GM06990 (cell line): ENCODE results near the gene CEP85.

Experiments used
- DNase-seq: peaks from one replicate; pipeline ENCODE4 v3.0.0-alpha.2; 2011; ENCODE audit not compliant: insufficient read length; ENCODE audit errors: extremely low read depth
- H3K27me3 ChIP-seq: replicated peaks from 2 replicates; pipeline ENCODE4 v1.6.0; 2011; ENCODE audit warnings: low read length; ENCODE audit not compliant: control insufficient read depth, insufficient read depth
- H3K36me3 ChIP-seq: 2 replicates; pipeline ENCODE4 v1.5.1; 2011; ENCODE audit warnings: low read length; ENCODE audit not compliant: control insufficient read depth, insufficient read depth
- H3K4me3 ChIP-seq: replicated peaks from 2 replicates; pipeline ENCODE4 v1.5.1; 2011; ENCODE audit warnings: low read depth, mild to moderate bottlenecking, control low read depth, low read length
- CTCF ChIP-seq: IDR thresholded peaks from 2 replicates; pipeline ENCODE4 v1.5.1; 2011; ENCODE audit warnings: low read length, control low read depth, mild to moderate bottlenecking, inconsistent platforms; ENCODE audit not compliant: insufficient read depth, poor library complexity, severe bottlenecking

CEP85 gene

GRCh38 chr1:26239936-26240335 is 5.9 kb downstream of the CEP85 start:
- Histone ChIP-seq H3K27me3 (no peaks in the 10 kb centered on the region), H3K4me3 (no peak overlapping the region), H3K36me3 (peaks cover 4% of the 10 kb centered on the region)
- no peak for DNase-seq
- TF ChIP-seq CTCF, result no peak

GRCh38 chr1:26252718-26253117 is 18.7 kb downstream of the CEP85 start:
- Histone ChIP-seq H3K36me3 (peaks cover 10% of the 10 kb centered on the region), H3K4me3 (no peak overlapping the region), H3K27me3 (no peaks in the 10 kb centered on the region)
- TF ChIP-seq CTCF, result no peak
- no peak for DNase-seq

- Histone ChIP-seq H3K4me3 (no peak overlapping the region), H3K27me3 (no peaks in the 10 kb centered on the region), H3K36me3 (peaks cover 11% of the 10 kb centered on the region)
- no peak for DNase-seq
- no peak for TF ChIP-seq CTCF
Measured at GRCh38 chr1:26254404-26254803, 20.4 kb downstream of the CEP85 start.

GRCh38 chr1:26257222-26257621 is 23.2 kb downstream of the CEP85 start:
- no peak overlapping the region for H3K4me3 ChIP-seq
- peaks cover 13% of the 10 kb centered on the region for H3K36me3 ChIP-seq
- DNase-seq, result no peak
- H3K27me3 ChIP-seq, result no peaks in the 10 kb centered on the region
- no peak for TF ChIP-seq CTCF

- Histone ChIP-seq H3K36me3 (peaks cover 13% of the 10 kb centered on the region), H3K27me3 (no peaks in the 10 kb centered on the region), H3K4me3 (no peak overlapping the region)
- no peak for DNase-seq
- TF ChIP-seq CTCF, result no peak
Measured at GRCh38 chr1:26259005-26259404, 25.0 kb downstream of the CEP85 start.

- H3K36me3 ChIP-seq, result peaks cover 11% of the 10 kb centered on the region
- no peak for TF ChIP-seq CTCF
- H3K4me3 ChIP-seq, result no peak overlapping the region
- H3K27me3 ChIP-seq, result no peaks in the 10 kb centered on the region
- DNase-seq, result no peak
Measured at GRCh38 chr1:26259578-26259977, 25.6 kb downstream of the CEP85 start.
